K562 (cell line): Measurements from ENCODE around the gene RAP2C. TPM values are rescaled to one million over a fixed set of nuclear protein-coding genes. Genes with fewer than 3 reads are reported as not detected.

Experiments used
- BRCA1 ChIP-seq, 2 experiments: fragments of 450-650 bp in 1 of 2; sonication (generic) in 1 of 2; formaldehyde crosslinking in 1 of 2; IDR thresholded peaks; 2 replicates each; pipeline versions ENCODE4 v1.5.0 to v1.6.1; 2017 to 2020; ENCODE audit warnings: mild to moderate bottlenecking in 1 of 2, missing genetic modification reagents in 1 of 2
- CBFA2T3 ChIP-seq: fragments of 450-650 bp; IDR thresholded peaks from 2 replicates; pipeline ENCODE4 v1.6.1; 2017
- DEAF1 ChIP-seq: fragments of 450-650 bp; formaldehyde crosslinking; IDR thresholded peaks from 2 replicates; pipeline ENCODE4 v1.4.0; 2020; ENCODE audit warnings: mild to moderate bottlenecking, moderate library complexity
- E2F4 ChIP-seq: sonication (generic); formaldehyde crosslinking; IDR thresholded peaks from 2 replicates; pipeline ENCODE4 v1.8.0; 2022; ENCODE audit warnings: mild to moderate bottlenecking, low read depth, missing genetic modification reagents
- GABPB2 ChIP-seq: fragments of 250-450 bp; sonication (Bioruptor Pico); conservative IDR thresholded peaks from 2 replicates; pipeline ENCODE4 v1.5.1; 2021; ENCODE audit warnings: mild to moderate bottlenecking
- JUND ChIP-seq, 2 experiments: IDR thresholded peaks; 2 replicates in 1 of 2; 3 replicates in 1 of 2; pipeline ENCODE4 v1.6.1; 2011; ENCODE audit warnings: borderline replicate concordance in 2 of 2, low read depth in 2 of 2, low read length in 2 of 2, improper control_type of control experiment in 1 of 2, missing biosample characterization in 1 of 2, missing genetic modification characterization in 1 of 2, missing genetic modification reagents in 1 of 2
- LCOR ChIP-seq: sonication (generic); formaldehyde crosslinking; IDR thresholded peaks from 2 replicates; pipeline ENCODE4 v1.8.0; 2022; ENCODE audit warnings: mild to moderate bottlenecking, missing genetic modification reagents
- NBN ChIP-seq: fragments of 450-650 bp; IDR thresholded peaks from 2 replicates; pipeline ENCODE4 v1.6.1; 2016; ENCODE audit warnings: low read depth, mild to moderate bottlenecking
- POLR3G ChIP-seq: IDR thresholded peaks from 2 replicates; pipeline ENCODE4 v1.6.1; 2011; ENCODE audit not compliant: insufficient read length, insufficient replicate concordance; ENCODE audit errors: extremely low read depth
- SAP30 ChIP-seq: fragments of 200-600 bp; sonication (generic); IDR thresholded peaks from 2 replicates; pipeline ENCODE4 v1.6.1; 2012; ENCODE audit warnings: borderline replicate concordance, low read depth, mild to moderate bottlenecking, moderate library complexity, low read length, control low read depth, inconsistent platforms; ENCODE audit not compliant: insufficient read depth, poor library complexity, severe bottlenecking
- SMARCB1 ChIP-seq: IDR thresholded peaks from 2 replicates; pipeline ENCODE4 v1.6.1; 2011; ENCODE audit warnings: improper control_type of control experiment, low read depth; ENCODE audit not compliant: insufficient read length
- TEAD1 ChIP-seq, 2 experiments: fragments of 450-650 bp in 1 of 2; sonication (generic) in 1 of 2; formaldehyde crosslinking; IDR thresholded peaks; 2 replicates each; pipeline versions ENCODE4 v1.4.0 to v1.8.0; 2020 to 2022; ENCODE audit warnings: mild to moderate bottlenecking in 2 of 2, missing genetic modification reagents in 1 of 2
- ZBTB9 ChIP-seq: fragments of 450-650 bp; formaldehyde crosslinking; IDR thresholded peaks from 2 replicates; pipeline ENCODE4 v1.4.0; 2020; ENCODE audit warnings: mild to moderate bottlenecking, moderate library complexity
- ZNF280B ChIP-seq: fragments of 250-450 bp; sonication (Bioruptor Pico); IDR thresholded peaks from 2 replicates; pipeline ENCODE4 v1.5.1; 2021; ENCODE audit warnings: mild to moderate bottlenecking
- ZSCAN29 ChIP-seq: fragments of 450-650 bp; IDR thresholded peaks from 2 replicates; pipeline ENCODE4 v1.6.1; 2017
- polyA plus RNA-seq, 8 experiments: library from polyadenylated mRNA; depleted of rRNA in 4 of 8; stranded (reverse) in 5 of 8; unstranded in 3 of 8; fragments of >200 nt; fragmentation: Nextera tagmentation in 2 of 8; fragmentation: Illumina TruSeq in 1 of 8; extraction: Ambion mirVana in 2 of 8; extraction: Trizol in 1 of 8; gene quantifications; 2 replicates each; pipeline versions ENCODE4 v1.2.1 to v1.2.3, GENCODE V29; 2011 to 2014; ENCODE audit warnings: inconsistent platforms in 1 of 8, missing spikeins in 1 of 8
- total RNA-seq, 7 experiments: library from RNA; depleted of rRNA in 6 of 7; stranded (reverse); fragments of >200 nt in 6 of 7; fragmentation: Illumina TruSeq in 2 of 7; extraction: Trizol in 2 of 7; gene quantifications; 2 replicates each; pipeline versions ENCODE4 v1.2.1 to v1.2.3, GENCODE V29; 2011 to 2021; ENCODE audit warnings: low replicate concordance in 1 of 7
- TF ChIP-seq, protein P1 (sequence below): fragments of 450-650 bp; IDR thresholded peaks from one replicate; pipeline ENCODE4 v1.6.1; 2018; ENCODE audit warnings: mild to moderate bottlenecking, moderate library complexity; ENCODE audit not compliant: partially characterized antibody
- TF ChIP-seq, protein P2 (sequence below): fragments of 150-350 bp; conservative IDR thresholded peaks from 2 replicates; pipeline ENCODE4 v1.6.1; 2014; ENCODE audit warnings: low read length

Gene RAP2C
- total and polyA plus RNA-seq, 9 of the 15 experiments (the other 6 are each of a cell fraction or from before 2014, with no cell fraction given), result 7.8 to 28.6 (median 18.6) TPM

GRCh38 chrX:132219343-132219768 lies at the start of gene RAP2C (continued):
- no peak for TF ChIP-seq E2F4 (CRISPR knock-in tag)
- TF ChIP-seq SAP30, result no peak
- no peak for TF ChIP-seq SMARCB1
- TF ChIP-seq POLR3G, result no peak
- TF ChIP-seq TEAD1 (CRISPR knock-in tag; IDR thresholded peaks at IDR 0.05), result no peak
- TF ChIP-seq ZBTB9, result no peak
- TF ChIP-seq GABPB2 (CRISPR knock-in tag), result no peak
- no peak for TF ChIP-seq ZNF280B (CRISPR knock-in tag)
- TF ChIP-seq, protein P1, sequence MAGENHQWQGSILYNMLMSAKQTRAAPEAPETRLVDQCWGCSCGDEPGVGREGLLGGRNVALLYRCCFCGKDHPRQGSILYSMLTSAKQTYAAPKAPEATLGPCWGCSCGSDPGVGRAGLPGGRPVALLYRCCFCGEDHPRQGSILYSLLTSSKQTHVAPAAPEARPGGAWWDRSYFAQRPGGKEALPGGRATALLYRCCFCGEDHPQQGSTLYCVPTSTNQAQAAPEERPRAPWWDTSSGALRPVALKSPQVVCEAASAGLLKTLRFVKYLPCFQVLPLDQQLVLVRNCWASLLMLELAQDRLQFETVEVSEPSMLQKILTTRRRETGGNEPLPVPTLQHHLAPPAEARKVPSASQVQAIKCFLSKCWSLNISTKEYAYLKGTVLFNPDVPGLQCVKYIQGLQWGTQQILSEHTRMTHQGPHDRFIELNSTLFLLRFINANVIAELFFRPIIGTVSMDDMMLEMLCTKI, result no peak
- TF ChIP-seq, protein P2, sequence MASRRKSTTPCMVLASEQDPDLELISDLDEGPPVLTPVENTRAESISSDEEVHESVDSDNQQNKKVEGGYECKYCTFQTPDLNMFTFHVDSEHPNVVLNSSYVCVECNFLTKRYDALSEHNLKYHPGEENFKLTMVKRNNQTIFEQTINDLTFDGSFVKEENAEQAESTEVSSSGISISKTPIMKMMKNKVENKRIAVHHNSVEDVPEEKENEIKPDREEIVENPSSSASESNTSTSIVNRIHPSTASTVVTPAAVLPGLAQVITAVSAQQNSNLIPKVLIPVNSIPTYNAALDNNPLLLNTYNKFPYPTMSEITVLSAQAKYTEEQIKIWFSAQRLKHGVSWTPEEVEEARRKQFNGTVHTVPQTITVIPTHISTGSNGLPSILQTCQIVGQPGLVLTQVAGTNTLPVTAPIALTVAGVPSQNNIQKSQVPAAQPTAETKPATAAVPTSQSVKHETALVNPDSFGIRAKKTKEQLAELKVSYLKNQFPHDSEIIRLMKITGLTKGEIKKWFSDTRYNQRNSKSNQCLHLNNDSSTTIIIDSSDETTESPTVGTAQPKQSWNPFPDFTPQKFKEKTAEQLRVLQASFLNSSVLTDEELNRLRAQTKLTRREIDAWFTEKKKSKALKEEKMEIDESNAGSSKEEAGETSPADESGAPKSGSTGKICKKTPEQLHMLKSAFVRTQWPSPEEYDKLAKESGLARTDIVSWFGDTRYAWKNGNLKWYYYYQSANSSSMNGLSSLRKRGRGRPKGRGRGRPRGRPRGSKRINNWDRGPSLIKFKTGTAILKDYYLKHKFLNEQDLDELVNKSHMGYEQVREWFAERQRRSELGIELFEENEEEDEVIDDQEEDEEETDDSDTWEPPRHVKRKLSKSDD, result no peak
- TF ChIP-seq DEAF1 (CRISPR knock-in tag), result peak; percentile 54
- TF ChIP-seq BRCA1 (IDR thresholded peaks at IDR 0.05), result no peak
- no peak for TF ChIP-seq BRCA1 (CRISPR knock-in tag; IDR thresholded peaks at IDR 0.05)
- TF ChIP-seq ZSCAN29, result no peak
- no peak for TF ChIP-seq LCOR (CRISPR knock-in tag)
- TF ChIP-seq CBFA2T3, result peak; percentile 42; the same call in 1 of the 2 replicates
- 0 out of 2 replicates have a peak, but pooled peaks have one; percentile 12 for TF ChIP-seq JUND (IDR thresholded peaks at IDR 0.05; ENCODE audit: borderline replicate concordance, low read depth, low read length)
- no peak; the same call in 2 of the 3 replicates for TF ChIP-seq JUND (tag; IDR thresholded peaks at IDR 0.05; ENCODE audit: borderline replicate concordance, low read depth, low read length)
- TF ChIP-seq NBN, result 0 out of 2 replicates have a peak, but pooled peaks have one; percentile 25
